Stimulated activated CD4-positive, alpha-beta T cell treated with anti-CD3 and anti-CD28 coated beads, TNF-alpha, amount 100 ng/mL, for 1 hour (primary cell): ENCODE data around the gene CNGA2.

ENCODE experiments used
- DNase-seq, 3 donors: peaks; one replicate each; pipeline ENCODE4 v3.0.0-alpha.2; 2020; ENCODE audit warnings: low read depth in 3 of 3, low spot score in 1 of 3

CNGA2 gene

GRCh38 chrX:151711787-151712186, 22.8 kb upstream of the CNGA2 start:
- DNase-seq, result no peak

DNA sequence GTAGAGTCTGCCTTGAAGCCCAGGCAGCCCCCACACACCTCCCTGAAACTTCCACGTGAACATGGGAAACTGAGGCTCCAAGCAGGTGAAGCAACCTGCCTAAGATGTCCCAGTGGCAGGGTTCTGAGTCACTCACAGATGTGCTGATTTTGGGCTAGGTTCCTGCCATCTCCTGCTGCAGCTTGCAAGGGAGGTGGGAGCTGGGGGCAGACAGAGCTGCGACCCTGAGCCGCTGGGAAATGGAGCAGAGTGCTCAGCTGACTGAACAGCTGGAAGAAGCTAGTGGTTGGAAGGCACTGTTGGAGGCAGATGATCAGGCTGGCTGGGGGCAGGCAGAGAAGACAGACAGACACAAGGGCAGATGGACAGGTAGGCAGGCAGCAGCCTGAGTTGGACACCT, 22.3 kb upstream of the CNGA2 start:
- DNase-seq, result no peak

DNA sequence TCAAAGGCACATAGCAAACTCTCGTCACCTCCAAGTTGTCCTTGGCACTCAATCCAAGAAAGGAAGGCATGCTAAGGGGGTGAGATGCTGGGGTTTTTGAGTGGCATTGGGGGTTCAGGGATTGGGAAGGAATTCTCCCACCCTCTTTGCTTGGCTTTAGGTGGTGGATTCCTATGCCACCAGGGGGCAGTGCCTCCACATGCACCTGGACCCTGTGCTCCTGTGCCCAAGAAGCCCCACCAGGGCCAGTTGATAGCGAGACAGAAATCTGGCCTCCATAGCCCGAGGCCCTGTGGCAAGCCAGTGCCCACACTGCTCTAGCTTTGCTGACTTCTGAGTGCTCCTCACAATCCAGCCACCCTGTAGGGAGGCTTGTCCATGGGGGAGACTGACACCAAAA, 20.7 kb upstream of the CNGA2 start:
- DNase-seq, result no peak

GRCh38 chrX:151714362-151714761, 20.2 kb upstream of the CNGA2 start:
- DNase-seq, result no peak

- DNase-seq, result no peak
Measured at GRCh38 chrX:151715752-151716151, 18.8 kb upstream of the CNGA2 start, which contains the start of gene FATE1. Gene FATE1, plus strand, starts transcription at chrX:151716035. Its CDS starts 85 bp downstream, at chrX:151716120.

DNA sequence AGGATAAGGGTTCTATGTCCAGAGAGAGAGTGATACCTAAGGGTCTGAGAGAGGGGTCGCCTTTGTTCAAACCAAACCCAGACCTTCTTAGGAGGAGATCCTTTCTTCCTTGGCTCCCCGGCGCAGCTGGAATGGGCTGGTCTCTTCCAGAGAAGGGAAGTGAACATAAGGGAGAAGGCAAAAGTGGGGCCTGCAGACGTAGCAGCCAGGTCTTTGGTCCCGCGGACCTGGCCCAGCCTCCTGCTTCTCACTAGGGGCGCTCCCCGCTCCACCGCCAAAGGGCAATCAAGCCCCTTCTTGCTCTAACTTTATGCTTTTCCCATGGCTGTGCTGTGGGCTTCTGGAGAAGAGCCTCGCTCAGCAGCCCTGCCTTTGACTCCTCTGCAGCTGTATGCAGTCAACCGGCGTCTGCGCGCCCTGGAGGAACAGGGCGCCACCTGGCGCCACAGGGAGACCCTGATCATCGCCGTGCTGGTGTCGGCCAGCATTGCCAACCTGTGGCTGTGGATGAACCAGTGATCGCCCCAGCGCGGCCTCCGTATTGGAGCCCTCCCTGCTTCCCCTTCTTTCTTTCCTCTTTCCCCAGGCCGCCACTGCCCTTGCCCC, 12.2 kb upstream of the CNGA2 start:
- no peak for DNase-seq

DNA sequence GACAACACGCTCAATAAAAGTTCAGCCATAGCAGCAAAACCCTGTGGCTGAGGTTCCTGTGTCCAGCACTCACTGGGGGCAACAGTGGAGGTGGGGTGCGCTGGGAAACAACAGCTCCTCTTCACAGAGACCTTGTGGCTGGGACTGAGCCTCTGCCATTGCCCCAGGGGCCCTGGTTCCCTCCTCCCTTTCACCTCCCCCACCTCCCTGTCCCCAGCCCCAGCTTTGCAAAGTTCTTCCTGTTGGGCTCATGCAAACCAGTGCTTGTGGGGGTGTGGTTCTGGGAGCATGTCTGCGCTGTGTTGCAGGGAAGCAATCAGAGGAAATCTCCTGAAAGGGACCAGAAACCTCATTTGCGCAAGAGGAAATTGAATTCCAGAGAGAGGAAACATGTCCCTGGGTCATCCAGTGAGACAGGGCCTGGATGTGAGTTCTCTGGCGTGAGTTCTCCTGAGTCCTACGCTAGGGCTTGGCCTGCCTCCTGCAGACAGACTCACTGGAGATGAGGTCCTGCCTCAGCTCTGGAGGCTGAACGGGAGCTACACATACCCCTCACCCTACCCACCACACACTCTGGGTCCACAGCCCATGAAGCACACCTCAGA, 11.3 kb upstream of the CNGA2 start:
- no peak for DNase-seq

- no peak for DNase-seq
Measured at GRCh38 chrX:151724563-151725337, 9.8 kb upstream of the CNGA2 start.

DNA sequence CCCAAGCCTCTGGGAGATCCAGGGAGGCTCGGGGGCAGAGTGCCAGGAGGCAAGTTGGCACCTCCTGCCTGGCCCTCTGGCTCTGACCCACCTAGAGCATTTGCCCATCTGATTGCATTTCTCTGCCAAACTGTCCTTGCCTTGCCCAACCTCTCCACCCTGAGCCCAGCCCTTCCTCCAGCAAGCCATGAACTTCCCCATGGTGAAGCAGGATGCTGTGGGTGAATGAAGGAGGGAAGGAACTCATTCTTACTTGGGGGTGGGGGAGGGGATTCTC, 9.3 kb upstream of the CNGA2 start:
- DNase-seq, result no peak

DNA sequence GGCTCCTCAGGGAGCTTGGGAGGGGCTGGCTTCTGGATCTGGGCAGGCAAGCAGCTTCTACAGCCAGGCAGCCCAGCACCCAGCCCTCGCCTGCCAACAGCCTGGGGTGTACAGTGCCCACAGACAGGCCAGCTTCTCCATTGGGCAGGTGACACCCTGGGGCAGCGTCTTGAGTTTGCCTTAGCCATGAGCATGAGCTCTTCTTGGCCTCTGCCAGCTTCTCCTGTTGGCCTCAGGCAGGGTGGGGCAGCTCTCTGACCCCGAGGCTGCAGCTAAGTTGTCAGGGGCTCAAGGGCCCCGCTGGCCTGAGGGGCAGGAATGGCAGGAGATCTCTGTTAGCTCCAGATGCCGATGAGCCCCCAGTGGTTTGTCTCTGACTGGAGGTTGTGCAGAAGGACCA, 7.8 kb upstream of the CNGA2 start:
- DNase-seq, result no peak

DNA sequence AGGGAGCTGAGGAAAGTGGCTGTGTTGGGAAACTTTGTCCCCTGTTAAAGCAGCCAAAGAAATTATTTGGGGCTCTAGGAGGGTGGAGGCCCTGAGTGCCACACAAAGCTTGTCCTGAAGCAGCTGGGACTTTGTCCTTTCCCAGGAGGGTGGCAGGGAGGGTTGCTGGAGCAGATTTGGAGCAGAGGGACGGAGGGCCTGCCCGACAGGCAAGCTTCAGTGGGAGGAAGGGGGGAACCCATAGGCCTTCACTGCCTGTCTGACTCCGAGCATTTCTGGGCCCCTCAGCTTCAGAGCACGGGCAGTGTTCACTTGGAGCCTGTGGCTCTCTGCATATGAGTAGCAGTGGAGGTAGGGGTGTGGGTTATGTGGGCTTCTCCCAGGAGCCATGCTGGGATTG, 7.2 kb upstream of the CNGA2 start:
- DNase-seq, result no peak

DNA sequence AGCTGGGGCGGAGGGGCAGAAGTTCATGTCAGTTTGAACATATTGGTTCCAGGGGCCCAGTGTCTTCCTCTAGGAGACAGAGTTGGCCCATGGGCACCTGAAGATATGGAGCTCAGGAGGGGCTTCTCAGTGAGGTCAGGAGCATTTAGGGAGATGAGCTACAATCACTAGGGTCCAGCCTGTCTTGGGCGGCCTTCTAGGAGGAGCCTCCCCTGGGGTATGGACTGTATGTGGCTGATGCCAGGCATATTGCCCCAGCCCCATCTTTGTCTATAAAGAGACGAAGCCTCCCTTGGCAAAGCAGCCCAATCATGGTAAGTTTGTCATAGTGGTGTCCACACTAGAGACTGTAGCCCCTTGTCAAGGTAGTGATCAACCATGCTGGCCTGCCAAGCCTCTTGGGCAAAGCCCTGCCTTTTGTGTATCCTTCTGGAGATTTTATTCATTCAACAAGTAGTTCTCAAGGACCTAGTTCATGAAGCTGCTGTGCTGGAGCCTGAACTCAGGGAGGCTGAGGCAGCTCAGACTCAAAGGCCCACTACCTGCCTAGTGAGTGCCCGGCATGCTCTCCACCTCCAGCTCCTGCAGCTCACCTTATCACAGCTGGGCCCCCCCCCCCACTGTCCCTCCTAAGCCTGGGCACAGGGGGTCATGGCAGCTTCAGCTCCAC, 5.4 kb upstream of the CNGA2 start:
- no peak for DNase-seq

DNA sequence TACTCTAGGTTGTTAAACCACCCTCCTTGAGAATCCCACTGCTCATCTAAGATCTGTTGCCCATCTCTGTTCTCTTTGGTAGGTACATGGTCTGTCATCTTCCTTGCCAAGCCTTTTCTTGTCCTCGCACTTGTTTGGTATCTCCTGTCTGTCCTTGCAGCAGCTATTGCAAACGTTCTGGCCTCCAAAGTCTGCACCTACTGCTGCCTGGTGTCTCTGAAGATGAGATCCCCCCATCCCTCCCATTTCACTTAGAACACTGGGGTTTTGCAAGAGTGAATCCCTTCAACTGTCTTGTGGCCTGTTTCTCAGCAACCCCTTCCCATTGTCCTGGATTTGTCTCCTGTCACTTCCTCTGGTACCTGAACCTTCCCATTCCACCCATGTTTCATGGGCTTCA, 673 bp downstream of the CNGA2 start:
- no peak for DNase-seq

GRCh38 chrX:151736685-151737084, 2.1 kb downstream of the CNGA2 start:
- no peak for DNase-seq

DNA sequence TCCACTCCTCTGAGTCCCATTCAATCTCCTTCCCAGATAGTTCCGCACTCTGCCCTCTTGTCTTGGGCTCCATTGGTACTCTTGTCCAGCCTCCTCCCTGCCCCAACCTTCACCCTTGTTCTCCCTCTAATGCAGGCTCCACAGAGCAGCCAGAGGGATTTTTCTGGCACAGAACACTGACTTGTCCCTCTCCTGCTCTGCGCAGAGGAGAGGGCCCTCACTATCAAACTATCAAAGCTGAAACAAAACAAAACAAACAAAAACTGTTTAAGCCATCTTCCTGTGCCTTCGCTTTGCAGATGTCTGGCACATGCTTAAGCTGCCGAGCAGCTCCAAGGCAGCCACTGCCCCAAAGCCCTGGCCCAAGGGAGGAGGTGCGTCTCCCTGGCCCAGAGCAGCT, 2.9 kb downstream of the CNGA2 start:
- DNase-seq, result no peak

DNA sequence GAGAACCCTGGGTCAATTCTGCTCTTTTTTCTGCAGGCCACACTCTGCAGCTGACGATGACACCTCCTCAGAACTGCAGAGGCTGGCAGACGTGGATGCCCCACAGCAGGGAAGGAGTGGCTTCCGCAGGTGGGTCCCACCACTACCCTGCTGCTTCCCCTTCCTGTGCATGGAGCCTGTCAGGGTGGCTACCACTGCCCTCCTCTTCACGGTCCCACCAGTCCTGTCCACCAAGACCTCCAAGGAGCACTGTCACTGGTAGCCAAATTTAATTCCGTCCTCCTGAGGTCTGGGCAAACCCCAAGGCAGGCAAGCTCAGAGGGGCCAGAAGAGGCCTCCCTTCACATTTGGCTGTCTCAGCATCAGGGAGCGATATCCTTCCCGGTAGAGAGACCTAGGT, 4.2 kb downstream of the CNGA2 start:
- no peak for DNase-seq

DNA sequence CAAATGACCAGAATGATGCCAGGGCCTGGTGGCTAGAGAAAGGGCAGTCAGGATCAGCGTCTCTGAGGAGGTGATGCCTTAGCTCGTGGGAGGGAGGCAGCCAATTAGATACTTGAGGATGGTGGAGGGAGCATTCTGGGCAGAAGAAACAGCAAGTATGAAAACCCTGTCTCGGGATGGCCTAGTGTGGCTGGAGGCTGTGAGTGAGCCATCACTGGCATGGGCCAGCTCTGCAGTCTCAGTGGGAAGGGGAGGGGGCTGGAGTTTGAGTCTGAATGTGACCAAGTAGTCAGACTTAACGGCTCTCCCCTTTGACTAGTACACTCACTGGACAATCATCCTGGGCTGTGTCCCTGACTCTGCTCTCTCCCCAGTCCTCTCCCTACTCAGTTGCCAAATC, 7.1 kb downstream of the CNGA2 start:
- DNase-seq, result no peak

DNA sequence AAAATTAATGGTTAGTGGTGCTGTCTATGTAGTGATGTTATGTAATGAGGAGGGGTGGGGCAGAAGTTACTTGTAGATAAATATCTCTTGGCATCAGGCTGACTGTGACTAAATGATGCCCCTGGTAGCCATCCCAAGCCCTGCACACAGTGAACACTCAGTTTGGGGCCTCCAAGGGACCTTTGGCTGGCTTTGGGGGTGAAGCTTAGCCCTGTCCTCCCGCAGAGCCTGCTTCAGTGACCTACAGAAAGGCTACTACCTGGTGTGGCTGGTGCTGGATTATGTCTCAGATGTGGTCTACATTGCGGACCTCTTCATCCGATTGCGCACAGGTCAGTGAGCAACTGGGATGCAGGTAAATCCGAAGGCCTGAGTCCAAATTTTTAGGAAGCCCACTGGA, 7.8 kb downstream of the CNGA2 start:
- no peak for DNase-seq

DNA sequence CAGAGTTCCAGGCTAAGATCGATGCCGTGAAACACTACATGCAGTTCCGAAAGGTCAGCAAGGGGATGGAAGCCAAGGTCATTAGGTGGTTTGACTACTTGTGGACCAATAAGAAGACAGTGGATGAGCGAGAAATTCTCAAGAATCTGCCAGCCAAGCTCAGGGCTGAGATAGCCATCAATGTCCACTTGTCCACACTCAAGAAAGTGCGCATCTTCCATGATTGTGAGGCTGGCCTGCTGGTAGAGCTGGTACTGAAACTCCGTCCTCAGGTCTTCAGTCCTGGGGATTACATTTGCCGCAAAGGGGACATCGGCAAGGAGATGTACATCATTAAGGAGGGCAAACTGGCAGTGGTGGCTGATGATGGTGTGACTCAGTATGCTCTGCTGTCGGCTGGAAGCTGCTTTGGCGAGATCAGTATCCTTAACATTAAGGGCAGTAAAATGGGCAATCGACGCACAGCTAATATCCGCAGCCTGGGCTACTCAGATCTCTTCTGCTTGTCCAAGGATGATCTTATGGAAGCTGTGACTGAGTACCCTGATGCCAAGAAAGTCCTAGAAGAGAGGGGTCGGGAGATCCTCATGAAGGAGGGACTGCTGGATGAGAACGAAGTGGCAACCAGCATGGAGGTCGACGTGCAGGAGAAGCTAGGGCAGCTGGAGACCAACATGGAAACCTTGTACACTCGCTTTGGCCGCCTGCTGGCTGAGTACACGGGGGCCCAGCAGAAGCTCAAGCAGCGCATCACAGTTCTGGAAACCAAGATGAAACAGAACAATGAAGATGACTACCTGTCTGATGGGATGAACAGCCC, 9.3 kb downstream of the CNGA2 start:
- DNase-seq, result no peak

DNA sequence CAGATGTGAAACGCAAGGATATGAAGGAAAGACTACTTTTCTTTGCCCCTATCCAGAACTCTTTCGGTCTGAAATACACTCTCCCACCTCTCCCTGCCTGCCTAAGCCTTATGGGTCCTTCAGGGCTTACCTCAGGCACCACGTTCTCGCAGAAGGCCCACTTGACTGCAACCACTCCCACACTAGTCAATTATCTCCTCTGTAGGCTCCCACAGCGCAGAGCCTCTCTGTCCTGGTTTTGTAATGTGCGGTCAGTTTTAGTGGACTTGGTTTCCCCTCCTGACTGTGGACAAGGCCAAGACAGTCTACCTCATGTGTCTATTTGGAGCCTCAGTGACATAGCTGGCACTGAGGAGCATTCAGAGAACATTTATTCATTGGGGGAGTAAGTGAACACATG, 11.1 kb downstream of the CNGA2 start:
- DNase-seq, result no peak

GRCh38 chrX:151746502-151746901, 12.0 kb downstream of the CNGA2 start:
- DNase-seq, result no peak
